ENCODE results near the gene CDH26. TPM values are rescaled to one million over a fixed set of nuclear protein-coding genes. Genes with fewer than 3 reads are reported as not detected.

The CDH26 gene
- total and polyA plus RNA-seq, 10 of the 15 experiments (the other 5 are each of a cell fraction or from before 2014, with no cell fraction given) = 0.03 to 0.19 (median 0.08) TPM; not detected in 4

- TF ChIP-seq ZNF592 (IDR thresholded peaks at IDR 0.05) (no peak), MEF2B (IDR thresholded peaks at IDR 0.05; ENCODE audit: partially characterized antibody, poor library complexity, severe bottlenecking) (no peak)
These were observed 24.9 kb downstream of the CDH26 start (continued) for GRCh38 chr20:59983076-59983475.

- no peak for DNase-seq (ENCODE audit: low read depth, low spot score)
- ATAC-seq = no peak
- intact Hi-C loops (cut with micrococcal nuclease; ENCODE audit: unreplicated experiment) = no loop called here
- ChIA-PET SMC1A (ENCODE audit: uncharacterized antibody, unreplicated experiment) (no interaction called here), RAD21 (ENCODE audit: unreplicated experiment) (no interaction called here), CTCF (no interaction called here), POLR2A (no interaction called here)
- Histone ChIP-seq H3K4me2 (ENCODE audit: control insufficient read depth, insufficient read depth) (no peak overlapping the region), H3K27ac (ENCODE audit: control insufficient read depth, insufficient read depth) (no peak overlapping the region), H3K36me3 (ENCODE audit: control insufficient read depth in 2 of 2, insufficient read depth in 2 of 2, low read length in 1 of 2) (no peaks in the 10 kb centered on the region), H4K20me1 (ENCODE audit: control insufficient read depth, insufficient read depth) (no peaks in the 10 kb centered on the region), H3K4me3 (no peak overlapping the region), H2AFZ (ENCODE audit: control insufficient read depth, low read depth, low read length) (no peak overlapping the region), H3K27me3 (replicated peaks in 1 of 2; ENCODE audit: control insufficient read depth in 2 of 2, insufficient read depth in 2 of 2, low read length in 1 of 2) (no peaks in the 10 kb centered on the region), H3K79me2 (ENCODE audit: control insufficient read depth, insufficient read depth, low read length) (no peaks in the 10 kb centered on the region), H3K9me3 (replicated peaks; ENCODE audit: control insufficient read depth, insufficient read depth, low read length) (no peaks in the 10 kb centered on the region), H3K4me1 (ENCODE audit: control insufficient read depth, insufficient read depth, low read length) (no peaks in the 10 kb centered on the region), H3K9ac (ENCODE audit: control insufficient read depth, insufficient read depth, low read length) (no peak overlapping the region)
- no TSS peak for BruUV-seq (replicated peaks)
- in situ Hi-C loops (cut with MboI) = no loop called here
- FAIRE-seq = no peak
- WGBS (ENCODE audit: insufficient coverage, insufficient replicate concordance, low lambda C conversion rate, missing lambda C conversion rate) = 26% methylated on average over 4 of the region's 4 CpGs
- no peak for TF ChIP-seq ATF2 (IDR thresholded peaks at IDR 0.05; ENCODE audit: low read length)
- no peak for TF ChIP-seq TCF3 (IDR thresholded peaks at IDR 0.05; ENCODE audit: borderline replicate concordance, insufficient read depth, low read depth, low read length)
- TF ChIP-seq BHLHE40 (IDR thresholded peaks at IDR 0.05; ENCODE audit: borderline replicate concordance in 1 of 2, low read depth in 2 of 2, low read length in 1 of 2) = no peak
- TF ChIP-seq HSF1 (IDR thresholded peaks at IDR 0.05; ENCODE audit: low read depth, low read length) = no peak
- no peak for TF ChIP-seq POLR2AphosphoS2 (IDR thresholded peaks at IDR 0.05; ENCODE audit: low read depth, low read length)
- TF ChIP-seq GABPA (IDR thresholded peaks at IDR 0.05; ENCODE audit: low read depth) = no peak
- TF ChIP-seq FOS (IDR thresholded peaks at IDR 0.05; ENCODE audit: borderline replicate concordance, extremely low read depth, insufficient read length) = no peak
- no peak for TF ChIP-seq IKZF2 (IDR thresholded peaks at IDR 0.05)
- no peak for TF ChIP-seq SIX5 (IDR thresholded peaks at IDR 0.05; ENCODE audit: low read depth, low read length, severe bottlenecking)
- no peak for TF ChIP-seq PAX8 (IDR thresholded peaks at IDR 0.05)
- no peak for TF ChIP-seq NR2F1 (conservative IDR thresholded peaks at IDR 0.05)
- TF ChIP-seq JUNB (IDR thresholded peaks at IDR 0.05) = no peak
These were observed 26.3 kb downstream of the CDH26 start for GRCh38 chr20:59984541-59984940.
